Thyroid gland (tissue), 4 donors: ENCODE results near the gene APMAP. TPM values are rescaled to one million over a fixed set of nuclear protein-coding genes. Genes with fewer than 3 reads are reported as not detected.

ENCODE experiments used
- DNase-seq, 2 donors: peaks; one replicate each; pipeline ENCODE4 v3.0.0-alpha.2; 2019
- H3K27ac ChIP-seq, 3 donors: fragments of 200-600 bp; sonication (generic); 1 replicate in 2 of 3; 2 replicates in 1 of 3; pipeline ENCODE4 v1.5.1; 2016 to 2019; ENCODE audit warnings: mild to moderate bottlenecking in 1 of 3, moderate library complexity in 1 of 3
- H3K27me3 ChIP-seq: fragments of 200-600 bp; sonication (generic); one replicate; pipeline ENCODE4 v1.5.1; 2019
- H3K36me3 ChIP-seq, 2 donors: fragments of 200-600 bp; sonication (generic); one replicate each; pipeline ENCODE4 v1.5.1; 2016 to 2019
- H3K4me1 ChIP-seq, 2 donors: fragments of 200-600 bp; sonication (generic); one replicate each; pipeline ENCODE4 v1.5.1; 2017 to 2019
- H3K4me3 ChIP-seq, 3 donors: fragments of 200-600 bp; sonication (generic); replicated peaks in 1 of 3; 1 replicate in 2 of 3; 2 replicates in 1 of 3; pipeline ENCODE4 v1.5.1; 2016; ENCODE audit warnings: mild to moderate bottlenecking in 1 of 3
- H3K9me3 ChIP-seq: fragments of 200-600 bp; sonication (generic); one replicate; pipeline ENCODE4 v1.5.1; 2017
- CTCF ChIP-seq, 6 experiments: fragments of 200-600 bp in 3 of 6; fragments of 450-650 bp in 3 of 6; sonication (generic) in 3 of 6; IDR thresholded peaks; one replicate each; pipeline ENCODE4 v1.5.1; 2016 to 2019; ENCODE audit warnings: antibody characterized with exemption in 6 of 6, mild to moderate bottlenecking in 2 of 6, inconsistent platforms in 1 of 6, moderate library complexity in 1 of 6
- POLR2A ChIP-seq, 2 donors: fragments of 450-650 bp; IDR thresholded peaks; one replicate each; pipeline ENCODE4 v1.6.1; 2017; ENCODE audit warnings: antibody characterized with exemption in 2 of 2, mild to moderate bottlenecking in 2 of 2, moderate library complexity in 1 of 2
- WGBS, 2 donors: methylation state at CpG; one replicate each; pipeline ENCODE4 v1.1.5; 2017; 5-methylcytosine and 5-hydroxymethylcytosine counted together
- intact Hi-C: fragments of 100-400 bp; cut with DNase I; formaldehyde crosslinking; loops from one replicate; pipeline ENCODE4 v1.15.1; 2023
- total RNA-seq, 4 donors: library from RNA; depleted of rRNA; stranded (reverse); fragments of >200 nt; gene quantifications; one replicate each; pipeline ENCODE4 v1.2.3, GENCODE V29; 2016

The APMAP gene
- total RNA-seq, 4 donors from 2014 or later, result 171 to 205 (median 186) TPM

- 94% methylated on average over 9 of the region's 9 CpGs for WGBS, 2 donors
- H3K27ac ChIP-seq, result no peak overlapping the region
- intact Hi-C loops, result no loop called here
- TF ChIP-seq POLR2A (IDR thresholded peaks at IDR 0.05), result no peak
- no peak overlapping the region for H3K4me3 ChIP-seq
- no peaks in the 10 kb centered on the region for H3K9me3 ChIP-seq
- no peaks in the 10 kb centered on the region for H3K27me3 ChIP-seq
- no peaks in the 10 kb centered on the region for H3K4me1 ChIP-seq
- no peak for DNase-seq
- H3K36me3 ChIP-seq, result peaks cover 65 to 67% of the 10 kb centered on the region in 2 donors
These were observed 28.1 kb downstream of the APMAP start for GRCh38 chr20:24964506-24964840.

- H3K27ac ChIP-seq, result no peak overlapping the region
- intact Hi-C loops, result no loop called here
- TF ChIP-seq CTCF (IDR thresholded peaks at IDR 0.05) (no peak), POLR2A (IDR thresholded peaks at IDR 0.05) (no peak)
- no peaks in the 10 kb centered on the region for H3K9me3 ChIP-seq
- DNase-seq, result no peak
- WGBS, 2 donors, result 96% methylated on average over 20 to 21 of the region's 21 CpGs
- H3K27me3 ChIP-seq, result no peaks in the 10 kb centered on the region
- H3K36me3 ChIP-seq, result peaks cover 62 to 67% of the 10 kb centered on the region in 2 donors
- no peak overlapping the region for H3K4me3 ChIP-seq
- H3K4me1 ChIP-seq, result no peaks in the 10 kb centered on the region
These were observed 28.7 kb downstream of the APMAP start for GRCh38 chr20:24963672-24964505.

- Histone ChIP-seq H3K27me3 (no peaks in the 10 kb centered on the region), H3K4me3 (no peak overlapping the region), H3K9me3 (no peaks in the 10 kb centered on the region), H3K27ac (no peak overlapping the region), H3K36me3 (peaks cover 55 to 56% of the 10 kb centered on the region in 2 donors), H3K4me1 (peaks cover 0 to 1% of the 10 kb centered on the region in 2 donors)
- WGBS, 2 donors, result 94 to 96% methylated on average over 6 of the region's 6 CpGs
- TF ChIP-seq POLR2A (IDR thresholded peaks at IDR 0.05) (no peak), CTCF (IDR thresholded peaks at IDR 0.05) (no peak)
- DNase-seq, result no peak
- intact Hi-C loops, result no loop called here
These were observed 30.0 kb downstream of the APMAP start for GRCh38 chr20:24962510-24962909.

- H3K36me3 ChIP-seq, result peaks cover 52 to 59% of the 10 kb centered on the region in 2 donors
- H3K9me3 ChIP-seq, result no peaks in the 10 kb centered on the region
- H3K4me1 ChIP-seq, result peaks cover 0 to 3% of the 10 kb centered on the region in 2 donors
- no peak for DNase-seq
- WGBS, 2 donors, result 94% methylated on average over 2 of the region's 2 CpGs
- intact Hi-C loops, result no loop called here
- H3K4me3 ChIP-seq, result no peak overlapping the region
- no peak for TF ChIP-seq POLR2A (IDR thresholded peaks at IDR 0.05)
- no peak for TF ChIP-seq CTCF (IDR thresholded peaks at IDR 0.05)
- H3K27me3 ChIP-seq, result no peaks in the 10 kb centered on the region
- H3K27ac ChIP-seq, result no peak overlapping the region
These were observed 30.4 kb downstream of the APMAP start for GRCh38 chr20:24962182-24962492.

- intact Hi-C loops, result no loop called here
- no peak for DNase-seq
- Histone ChIP-seq H3K36me3 (peaks cover 52 to 60% of the 10 kb centered on the region in 2 donors), H3K27ac (no peak overlapping the region), H3K27me3 (no peaks in the 10 kb centered on the region), H3K4me3 (no peak overlapping the region), H3K9me3 (no peaks in the 10 kb centered on the region), H3K4me1 (peaks cover 0 to 3% of the 10 kb centered on the region in 2 donors)
- 85 to 87% methylated on average over 20 of the region's 20 CpGs for WGBS, 2 donors
- TF ChIP-seq POLR2A (IDR thresholded peaks at IDR 0.05) (no peak), CTCF (IDR thresholded peaks at IDR 0.05) (no peak)
These were observed 31.0 kb downstream of the APMAP start for GRCh38 chr20:24961384-24962181.
